CD8-positive, alpha-beta memory T cell (primary cell): ENCODE data around the gene CDHR2. TPM values are rescaled to one million over a fixed set of nuclear protein-coding genes. Genes with fewer than 3 reads are reported as not detected.

ENCODE experiments used
- CTCF ChIA-PET: fragments of 350-600 bp; sonication (Branson Sonifier 250); formaldehyde crosslinking; loops from one replicate; lab custom pipeline; 2021; ENCODE audit warnings: antibody characterized with exemption; lab: Charles Lee
- POLR2A ChIA-PET: fragments of 350-600 bp; sonication (Branson Sonifier 250); formaldehyde crosslinking; loops from one replicate; lab custom pipeline; 2021; ENCODE audit warnings: antibody characterized with exemption; lab: Charles Lee
- DNase-seq, 5 donors: peaks; one replicate each; pipeline versions ENCODE4 v3.0.0 to v3.0.0-alpha.2; 2020 to 2022; ENCODE audit warnings: mixed read lengths in 1 of 5
- H3K27ac ChIP-seq: one replicate; pipeline ENCODE4 v1.7.0; 2013; ENCODE audit warnings: low read depth, mild to moderate bottlenecking, low read length, moderate library complexity
- H3K27me3 ChIP-seq: 2 replicates; pipeline ENCODE4 v1.7.0; 2013; ENCODE audit warnings: low read length, mild to moderate bottlenecking; ENCODE audit not compliant: insufficient read depth, poor library complexity, severe bottlenecking
- H3K36me3 ChIP-seq: 2 replicates; pipeline ENCODE4 v1.7.0; 2013; ENCODE audit warnings: mild to moderate bottlenecking, low read length, moderate library complexity; ENCODE audit not compliant: insufficient read depth
- H3K4me1 ChIP-seq: 2 replicates; pipeline ENCODE4 v1.7.0; 2013; ENCODE audit warnings: mild to moderate bottlenecking, low read length, moderate library complexity; ENCODE audit not compliant: insufficient read depth
- H3K4me3 ChIP-seq: 2 replicates; pipeline ENCODE4 v1.7.0; 2013; ENCODE audit warnings: mild to moderate bottlenecking, low read length
- H3K9me3 ChIP-seq: 2 replicates; pipeline ENCODE4 v1.7.0; 2013; ENCODE audit warnings: mild to moderate bottlenecking, low read length
- H3K27ac Mint-ChIP-seq, 8 donors: one replicate each; pipeline ENCODE4 v1.8.0; 2020 to 2021; ENCODE audit warnings: mixed read lengths in 8 of 8, mild to moderate bottlenecking in 6 of 8, inconsistent platforms in 3 of 8, moderate library complexity in 3 of 8
- H3K27me3 Mint-ChIP-seq, 2 donors: one replicate each; pipeline ENCODE4 v1.8.0; 2020 to 2021; ENCODE audit warnings: mixed read lengths in 2 of 2, mild to moderate bottlenecking in 1 of 2, moderate library complexity in 1 of 2
- H3K36me3 Mint-ChIP-seq, 3 donors: one replicate each; pipeline ENCODE4 v1.8.0; 2020 to 2021; ENCODE audit warnings: mixed read lengths in 3 of 3, inconsistent platforms in 1 of 3, mild to moderate bottlenecking in 1 of 3
- H3K4me1 Mint-ChIP-seq, 3 donors: one replicate each; pipeline ENCODE4 v1.8.0; 2020 to 2021; ENCODE audit warnings: mixed read lengths in 3 of 3, inconsistent platforms in 1 of 3, mild to moderate bottlenecking in 1 of 3
- H3K4me3 Mint-ChIP-seq, 7 donors: one replicate each; pipeline ENCODE4 v1.8.0; 2020 to 2021; ENCODE audit warnings: mixed read lengths in 7 of 7, mild to moderate bottlenecking in 6 of 7, moderate library complexity in 4 of 7, inconsistent platforms in 2 of 7
- H3K9me3 Mint-ChIP-seq, 5 donors: one replicate each; pipeline ENCODE4 v1.8.0; 2020 to 2022; ENCODE audit warnings: mixed read lengths in 5 of 5, mild to moderate bottlenecking in 3 of 5, moderate library complexity in 2 of 5, inconsistent platforms in 1 of 5
- polyA plus RNA-seq: library from polyadenylated mRNA; unstranded; fragments of 300-500 nt; fragmentation: Illumina TruSeq; gene quantifications from one replicate; pipeline ENCODE4 v1.2.3, GENCODE V29; 2021
- total RNA-seq, 2 experiments: library from RNA; stranded (reverse); gene quantifications; one replicate each; pipeline ENCODE4 v1.2.3, GENCODE V29; 2021

CDHR2 gene
- total and polyA plus RNA-seq, 3 experiments from 2014 or later: 0.49 to 1.1 TPM; not detected in 1

DNA sequence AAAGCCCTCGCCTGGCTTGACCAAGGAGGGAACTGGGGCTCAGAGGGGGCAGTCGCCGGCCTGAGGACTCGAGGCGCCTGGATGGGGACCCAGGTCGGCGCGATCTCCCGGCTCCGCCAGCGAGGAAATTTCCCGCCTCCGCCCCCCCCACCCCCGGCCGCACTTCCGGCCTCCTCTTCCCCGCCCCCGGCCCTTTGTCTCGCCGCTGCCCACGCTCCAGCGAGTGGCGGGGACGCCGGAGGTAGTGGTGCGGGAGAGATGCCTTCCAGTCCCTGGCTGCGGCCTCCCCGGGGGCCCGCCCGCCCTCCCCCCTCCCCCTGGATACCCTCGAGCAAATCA is 61.3 kb downstream of the CDHR2 start:
- Mint-ChIP-seq H3K36me3 (peaks cover 0 to 2% (median 0%) of the 10 kb centered on the region in 3 donors), H3K27ac (no peak overlapping the region), H3K4me3 (peak overlapping the region; percentile 63 to 91 (median 80)), H3K4me1 (peaks cover 10 to 13% (median 12%) of the 10 kb centered on the region in 3 donors), H3K27me3 (peaks cover 10 to 34% of the 10 kb centered on the region in 2 donors), H3K9me3 (peaks cover 0 to 2% (median 0%) of the 10 kb centered on the region in 5 donors)
- no peaks in the 10 kb centered on the region for H3K36me3 ChIP-seq
- ChIA-PET POLR2A (no interaction called here), CTCF (no interaction called here)
- H3K27me3 ChIP-seq: peaks cover 8% of the 10 kb centered on the region
- no peak overlapping the region for H3K4me3 ChIP-seq
- no peaks in the 10 kb centered on the region for H3K9me3 ChIP-seq
- DNase-seq: no peak
- no peak overlapping the region for H3K27ac ChIP-seq
- peaks cover 4% of the 10 kb centered on the region for H3K4me1 ChIP-seq

- no peaks in the 10 kb centered on the region for H3K9me3 ChIP-seq
- Mint-ChIP-seq H3K36me3 (peaks cover 0 to 2% (median 0%) of the 10 kb centered on the region in 3 donors), H3K27ac (no peak overlapping the region), H3K9me3 (peaks cover 0 to 2% (median 0%) of the 10 kb centered on the region in 5 donors), H3K4me3 (peak overlapping the region in 6 of 7 donors; percentile 2 to 67 (median 31)), H3K27me3 (peaks cover 16 to 44% of the 10 kb centered on the region in 2 donors), H3K4me1 (peaks cover 10 to 13% (median 12%) of the 10 kb centered on the region in 3 donors)
- no peak overlapping the region for H3K27ac ChIP-seq
- H3K27me3 ChIP-seq: peaks cover 8% of the 10 kb centered on the region
- no peaks in the 10 kb centered on the region for H3K36me3 ChIP-seq
- peak; percentile 40 to 63 (median 44) for DNase-seq
- ChIA-PET POLR2A (interaction anchor here (1.1 kb wide), 1 partner anchor 36 kb away, joined by 3 read pairs; the partner anchor contains the start of gene TSPAN17), CTCF (no interaction called here)
- H3K4me3 ChIP-seq: no peak overlapping the region
- H3K4me1 ChIP-seq: peaks cover 4% of the 10 kb centered on the region
Observed at GRCh38 chr5:176611435-176611834, 62.3 kb downstream of the CDHR2 start.

DNA sequence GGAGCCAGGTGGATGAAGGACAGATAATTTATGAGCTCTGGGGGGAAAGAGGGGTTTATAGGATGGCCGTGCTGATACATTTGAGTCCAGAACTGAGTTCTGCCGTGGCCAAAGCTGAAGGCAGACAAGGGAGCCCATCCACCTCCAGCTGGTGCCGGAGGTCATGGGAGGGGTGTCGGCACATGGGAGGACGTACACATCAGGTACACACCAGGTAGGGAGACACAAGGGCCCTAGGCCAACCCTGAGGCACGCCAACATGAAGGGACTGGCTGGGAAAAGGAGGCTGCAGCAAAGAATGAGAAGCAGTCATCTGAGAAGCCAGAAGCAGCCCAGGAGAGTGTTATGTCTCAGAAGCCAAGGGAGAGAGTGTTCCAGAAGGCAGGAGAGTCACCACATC is 62.9 kb downstream of the CDHR2 start:
- CTCF ChIA-PET: no interaction called here

DNA sequence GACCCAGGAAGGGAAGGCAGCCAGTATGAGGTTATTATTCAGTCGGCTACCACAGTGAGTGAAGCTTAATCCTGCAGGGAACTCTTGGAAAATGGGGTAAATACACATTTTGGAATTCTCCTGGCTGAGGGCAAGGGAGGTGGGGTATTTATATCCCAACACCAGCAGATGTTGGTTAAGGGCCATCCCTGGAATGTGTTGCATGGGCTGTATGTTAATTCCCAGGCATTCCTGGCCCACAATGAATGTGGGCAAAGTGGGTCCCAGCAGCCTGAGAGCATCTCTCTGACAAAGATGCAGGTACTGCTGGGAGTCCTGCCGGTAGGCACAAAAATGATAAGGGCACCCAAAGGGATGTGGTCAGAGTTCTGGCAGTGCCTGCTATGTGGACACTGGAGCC is 63.7 kb downstream of the CDHR2 start:
- peaks cover 8% of the 10 kb centered on the region for H3K27me3 ChIP-seq
- H3K9me3 ChIP-seq: no peaks in the 10 kb centered on the region
- peaks cover 10 to 13% (median 12%) of the 10 kb centered on the region in 3 donors for H3K4me1 Mint-ChIP-seq
- peaks cover 4% of the 10 kb centered on the region for H3K4me1 ChIP-seq
- H3K36me3 ChIP-seq: no peaks in the 10 kb centered on the region
- DNase-seq: no peak
- POLR2A ChIA-PET: no interaction called here
- H3K27ac Mint-ChIP-seq: no peak overlapping the region
- H3K4me3 Mint-ChIP-seq: peak overlapping the region in 1 of 7 donors; percentile 56
- H3K36me3 Mint-ChIP-seq: peaks cover 0 to 2% (median 0%) of the 10 kb centered on the region in 3 donors
- no peak overlapping the region for H3K4me3 ChIP-seq
- no peak overlapping the region for H3K27ac ChIP-seq
- H3K27me3 Mint-ChIP-seq: peaks cover 25 to 58% of the 10 kb centered on the region in 2 donors
- peaks cover 0 to 2% (median 0%) of the 10 kb centered on the region in 5 donors for H3K9me3 Mint-ChIP-seq
- CTCF ChIA-PET: interaction anchor here (1.5 kb wide), 1 partner anchor 18 kb away, joined by 4 read pairs; no protein-coding TSS in a partner anchor

More for the DNA sequence above, 62.9 kb downstream of the CDHR2 start:
- H3K4me3 ChIP-seq: no peak overlapping the region
- POLR2A ChIA-PET: interaction anchor here (1.1 kb wide), 1 partner anchor 35 kb away, joined by 3 read pairs; the partner anchor contains the start of gene TSPAN17
- peaks cover 0 to 2% (median 0%) of the 10 kb centered on the region in 5 donors for H3K9me3 Mint-ChIP-seq
- H3K4me1 ChIP-seq: peaks cover 4% of the 10 kb centered on the region
- H3K9me3 ChIP-seq: no peaks in the 10 kb centered on the region
- peaks cover 8% of the 10 kb centered on the region for H3K27me3 ChIP-seq
- H3K27me3 Mint-ChIP-seq: peaks cover 16 to 50% of the 10 kb centered on the region in 2 donors
- H3K36me3 Mint-ChIP-seq: peaks cover 0 to 2% (median 0%) of the 10 kb centered on the region in 3 donors
- peaks cover 10 to 13% (median 12%) of the 10 kb centered on the region in 3 donors for H3K4me1 Mint-ChIP-seq
- H3K27ac Mint-ChIP-seq: peak overlapping the region in 1 of 8 donors; percentile 15
- peak overlapping the region in 1 of 7 donors; percentile 67 for H3K4me3 Mint-ChIP-seq
- no peak overlapping the region for H3K27ac ChIP-seq
- DNase-seq: no peak
- H3K36me3 ChIP-seq: no peaks in the 10 kb centered on the region

GRCh38 chr5:176614805-176615478 is 65.8 kb downstream of the CDHR2 start:
- H3K4me3 ChIP-seq: no peak overlapping the region
- no peak overlapping the region for H3K27ac Mint-ChIP-seq
- H3K36me3 ChIP-seq: no peaks in the 10 kb centered on the region
- peak overlapping the region in 1 of 7 donors; percentile 60 for H3K4me3 Mint-ChIP-seq
- H3K4me1 Mint-ChIP-seq: peaks cover 8 to 19% (median 9%) of the 10 kb centered on the region in 3 donors
- H3K9me3 Mint-ChIP-seq: no peaks in the 10 kb centered on the region
- H3K9me3 ChIP-seq: no peaks in the 10 kb centered on the region
- ChIA-PET CTCF (no interaction called here), POLR2A (no interaction called here)
- H3K27me3 ChIP-seq: peaks cover 26% of the 10 kb centered on the region
- H3K4me1 ChIP-seq: peaks cover 11% of the 10 kb centered on the region
- H3K27me3 Mint-ChIP-seq: peaks cover 35 to 70% of the 10 kb centered on the region in 2 donors
- H3K36me3 Mint-ChIP-seq: no peaks in the 10 kb centered on the region
- DNase-seq: no peak
- no peak overlapping the region for H3K27ac ChIP-seq

DNA sequence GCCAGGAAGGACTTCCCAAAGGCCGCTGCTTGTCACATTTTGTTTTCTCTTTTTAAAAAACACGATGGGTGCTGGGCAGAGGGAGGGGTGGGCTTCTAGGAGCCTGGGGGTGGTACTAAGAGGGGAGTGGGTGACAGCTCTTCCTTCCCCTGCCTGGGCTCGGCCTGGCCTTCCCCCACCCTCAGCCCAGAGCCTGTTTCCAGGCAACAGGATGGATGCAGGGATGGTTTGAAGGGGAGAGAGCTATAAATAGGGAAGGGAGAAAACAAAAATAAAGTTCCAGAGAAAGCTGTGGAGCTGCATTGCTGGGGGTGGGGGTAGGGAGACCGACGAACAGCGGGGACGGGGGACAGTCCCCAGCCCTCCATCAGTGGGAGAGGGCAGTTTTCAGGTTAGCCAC is 67.4 kb downstream of the CDHR2 start:
- no peak for DNase-seq
- H3K4me1 Mint-ChIP-seq: peaks cover 12 to 22% (median 14%) of the 10 kb centered on the region in 3 donors
- H3K27me3 Mint-ChIP-seq: peaks cover 41 to 77% of the 10 kb centered on the region in 2 donors
- Histone ChIP-seq H3K9me3 (no peaks in the 10 kb centered on the region), H3K36me3 (no peaks in the 10 kb centered on the region), H3K4me1 (peaks cover 11% of the 10 kb centered on the region), H3K4me3 (no peak overlapping the region), H3K27me3 (peaks cover 35% of the 10 kb centered on the region), H3K27ac (no peak overlapping the region)
- H3K27ac Mint-ChIP-seq: no peak overlapping the region
- H3K9me3 Mint-ChIP-seq: no peaks in the 10 kb centered on the region
- CTCF ChIA-PET: no interaction called here
- POLR2A ChIA-PET: no interaction called here
- H3K4me3 Mint-ChIP-seq: no peak overlapping the region
- no peaks in the 10 kb centered on the region for H3K36me3 Mint-ChIP-seq

DNA sequence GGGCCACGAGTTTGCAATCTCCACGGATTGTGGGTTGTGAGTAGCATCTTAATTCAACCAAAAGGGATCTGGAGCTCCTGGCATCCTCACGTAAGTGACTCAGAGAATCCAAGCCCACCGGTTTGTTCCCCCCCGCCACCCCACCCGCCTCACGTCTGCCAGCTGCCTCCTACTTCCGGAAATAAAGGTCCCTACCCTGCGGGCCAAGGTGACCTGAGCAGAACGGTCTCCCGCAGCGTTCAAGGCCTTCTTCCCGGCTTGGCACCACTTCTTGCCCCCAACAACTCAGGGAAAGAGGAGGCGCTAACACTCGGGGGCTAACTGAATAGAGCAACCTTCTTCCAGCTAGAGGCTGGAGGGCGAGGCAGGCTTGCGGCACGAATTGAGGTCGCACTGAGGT is 69.6 kb downstream of the CDHR2 start:
- Mint-ChIP-seq H3K36me3 (no peaks in the 10 kb centered on the region), H3K27me3 (peaks cover 43 to 70% of the 10 kb centered on the region in 2 donors), H3K4me1 (peaks cover 10 to 22% (median 12%) of the 10 kb centered on the region in 3 donors), H3K9me3 (no peaks in the 10 kb centered on the region), H3K27ac (no peak overlapping the region), H3K4me3 (peak overlapping the region in 5 of 7 donors; percentile 16 to 71 (median 60))
- Histone ChIP-seq H3K4me3 (no peak overlapping the region), H3K27ac (no peak overlapping the region), H3K27me3 (peaks cover 35% of the 10 kb centered on the region), H3K4me1 (peaks cover 11% of the 10 kb centered on the region), H3K9me3 (no peaks in the 10 kb centered on the region), H3K36me3 (no peaks in the 10 kb centered on the region)
- CTCF ChIA-PET: interaction anchor here (0.8 kb wide), 1 partner anchor 45 kb away, joined by 4 read pairs; no protein-coding TSS in a partner anchor
- no peak for DNase-seq
- POLR2A ChIA-PET: no interaction called here

- H3K4me3 ChIP-seq: no peak overlapping the region
- ChIA-PET CTCF (interaction anchor here (0.8 kb wide), 1 partner anchor 46 kb away, joined by 4 read pairs; no protein-coding TSS in a partner anchor), POLR2A (no interaction called here)
- Mint-ChIP-seq H3K36me3 (no peaks in the 10 kb centered on the region), H3K4me1 (peaks cover 10 to 22% (median 12%) of the 10 kb centered on the region in 3 donors), H3K27ac (no peak overlapping the region), H3K9me3 (no peaks in the 10 kb centered on the region), H3K27me3 (peaks cover 43 to 74% of the 10 kb centered on the region in 2 donors), H3K4me3 (peak overlapping the region in 5 of 7 donors; percentile 16 to 71 (median 60))
- peaks cover 11% of the 10 kb centered on the region for H3K4me1 ChIP-seq
- peaks cover 35% of the 10 kb centered on the region for H3K27me3 ChIP-seq
- H3K27ac ChIP-seq: no peak overlapping the region
- H3K9me3 ChIP-seq: no peaks in the 10 kb centered on the region
- peak; percentile 73 to 82 (median 74) for DNase-seq
- H3K36me3 ChIP-seq: no peaks in the 10 kb centered on the region
Observed at GRCh38 chr5:176619203-176619568, 70.0 kb downstream of the CDHR2 start.
